ENCODE data around the gene LRRC52.
"Not testable (repeated sequence)": the region's sequence is repeated elsewhere in the genome, so short reads cannot be mapped to it uniquely, and the experiment has no call there.

LRRC52 gene

GRCh38 chr1:165606676-165607075 lies 62.9 kb downstream of the LRRC52 start:
- not testable (repeated sequence) for H3K27me3 ChIP-seq (ENCODE audit: insufficient read depth, low read length); H2AFZ ChIP-seq (ENCODE audit: low read depth, low read length); H3K4me3 ChIP-seq (ENCODE audit: low read length); H3K9me3 ChIP-seq (ENCODE audit: low read length); H3K36me3 ChIP-seq (ENCODE audit: insufficient read depth, low read length); H3K4me1 ChIP-seq (ENCODE audit: insufficient read depth, low read length)

- H2AFZ ChIP-seq (ENCODE audit: low read depth, low read length): no peak overlapping the region
- H3K9me3 ChIP-seq (ENCODE audit: low read length): no peaks in the 10 kb centered on the region
- H3K27me3 ChIP-seq (ENCODE audit: insufficient read depth, low read length): no peaks in the 10 kb centered on the region
- H3K36me3 ChIP-seq (ENCODE audit: insufficient read depth, low read length): no peaks in the 10 kb centered on the region
- H3K4me3 ChIP-seq (ENCODE audit: low read length): no peak overlapping the region
- H3K4me1 ChIP-seq (ENCODE audit: insufficient read depth, low read length): no peaks in the 10 kb centered on the region
Measured at GRCh38 chr1:165610866-165611265, 67.1 kb downstream of the LRRC52 start.

- H3K4me1 ChIP-seq (ENCODE audit: insufficient read depth, low read length): no peaks in the 10 kb centered on the region
- H3K36me3 ChIP-seq (ENCODE audit: insufficient read depth, low read length): no peaks in the 10 kb centered on the region
- H3K27me3 ChIP-seq (ENCODE audit: insufficient read depth, low read length): peaks cover 2% of the 10 kb centered on the region
- H2AFZ ChIP-seq (ENCODE audit: low read depth, low read length): no peak overlapping the region
- H3K4me3 ChIP-seq (ENCODE audit: low read length): no peak overlapping the region
- H3K9me3 ChIP-seq (ENCODE audit: low read length): no peaks in the 10 kb centered on the region
Measured at GRCh38 chr1:165612062-165612461, 68.3 kb downstream of the LRRC52 start.
